Right ventricle myocardium inferior (tissue), 1 donor: ENCODE measurements around the gene TRMT2A. TPM values are rescaled to one million over a fixed set of nuclear protein-coding genes. Genes with fewer than 3 reads are reported as not detected.
A peak's percentile ranks its signal among the peaks of the same experiment; 100 is the strongest.
"Not testable (repeated sequence)": the region's sequence is repeated elsewhere in the genome, so short reads cannot be mapped to it uniquely, and the experiment has no call there.

Source experiments
- ATAC-seq: fragments of 200-7000 bp; cut with Tn5 transposase; one replicate; pipeline ENCODE4 v1.9.1; 2020; ENCODE audit warnings: mild to moderate bottlenecking, moderate library complexity
- DNase-seq: peaks from one replicate; pipeline ENCODE4 v3.0.0; 2021; ENCODE audit errors: missing footprints
- intact Hi-C: fragments of 100-400 bp; cut with DNase I; formaldehyde crosslinking; loops from one replicate; pipeline ENCODE4 v1.11.0; 2022
- total RNA-seq: library from RNA; stranded (reverse); fragmentation: NEBNext Ultra II Directional; extraction: Animal tissue kit (Norgen Biotek cat#: 25700); gene quantifications from one replicate; pipeline ENCODE4 v1.2.1, GENCODE V29; 2021
- donor health status: DM: no; HTN: yes; CAD: no; lungs with severe emphysema.

The TRMT2A gene
- total RNA-seq, 1 donor from 2014 or later, result 24.5 TPM

- intact Hi-C loops, result loop anchor here (5.0 to 10.0 kb wide), 3 partner anchors 34 to 119 kb away; partner anchors contain the start of genes ARVCF, RANBP1 and TRMT2A
- no peak for ATAC-seq
- DNase-seq, result no peak
These were observed 33.7 kb downstream of the TRMT2A start for GRCh38 chr22:20083157-20083890.

GRCh38 chr22:20080776-20081654, 36.0 kb downstream of the TRMT2A start:
- DNase-seq (no peak), ATAC-seq (no peak)
- intact Hi-C loops, result loop anchor here (5.0 to 10.0 kb wide), 3 partner anchors 36 to 116 kb away; partner anchors contain the start of genes ARVCF, RANBP1 and TRMT2A

DNA sequence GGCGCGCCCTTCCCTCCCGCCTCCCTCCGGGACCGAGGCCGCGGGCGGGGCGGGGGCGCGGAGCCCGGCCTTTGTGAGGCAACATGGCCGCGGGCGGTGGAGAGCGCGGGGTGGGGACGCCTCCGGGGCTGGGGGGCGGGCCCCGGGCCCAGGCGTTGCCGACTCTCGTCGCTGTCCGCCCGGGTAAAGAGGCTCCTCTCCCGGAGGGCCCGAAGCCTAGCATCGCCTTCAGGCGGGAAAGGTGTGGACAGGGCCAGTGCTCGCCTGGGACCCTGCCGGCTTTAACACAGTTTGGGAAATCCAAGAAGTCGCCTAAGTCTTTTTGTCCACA, 36.6 kb downstream of the TRMT2A start:
- peak; percentile 88 for DNase-seq
- intact Hi-C loops, result loop anchor here (5.0 to 10.0 kb wide), 3 partner anchors 37 to 116 kb away; partner anchors contain the start of genes ARVCF, RANBP1 and TRMT2A
- peak; percentile 43 for ATAC-seq

GRCh38 chr22:20079745-20080444, 37.1 kb downstream of the TRMT2A start, which contains the start of gene DGCR8:
Gene DGCR8, plus strand, starts transcription at chr22:20080241. Its CDS starts 5,723 bp downstream, at chr22:20085964.
- ATAC-seq (peak; percentile 98), DNase-seq (peak; percentile 96)
- intact Hi-C loops, result loop anchor here (5.0 to 10.0 kb wide), 3 partner anchors 37 to 115 kb away; partner anchors contain the start of genes ARVCF, RANBP1 and TRMT2A

DNA sequence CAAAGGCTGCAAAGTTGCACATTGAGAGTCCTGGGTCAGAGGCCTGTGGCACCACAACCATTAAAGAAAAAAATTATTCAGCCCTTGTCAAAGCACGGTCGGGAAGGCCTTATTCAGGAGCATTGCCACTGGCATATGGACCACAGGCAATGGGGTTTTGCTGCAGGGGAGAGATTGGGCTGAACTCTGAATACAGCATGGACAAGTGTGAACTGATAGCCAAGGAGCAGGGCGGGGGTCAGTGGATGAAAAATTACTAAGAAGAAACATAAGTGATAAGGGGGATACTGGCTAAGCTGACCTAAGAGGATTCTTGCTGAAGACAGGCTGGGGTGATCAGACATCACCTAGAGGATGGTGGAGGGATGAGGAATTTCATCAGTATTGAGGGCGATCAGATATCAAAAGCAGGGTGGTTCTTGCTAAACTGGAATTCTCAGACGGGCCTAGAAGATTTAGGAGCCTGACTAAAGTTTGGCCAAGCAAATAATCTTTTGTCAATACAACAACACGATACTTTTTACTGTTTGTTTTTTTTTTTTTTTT, 40.3 kb downstream of the TRMT2A start:
- ATAC-seq, result no peak
- intact Hi-C loops, result no loop called here
- no peak for DNase-seq

DNA sequence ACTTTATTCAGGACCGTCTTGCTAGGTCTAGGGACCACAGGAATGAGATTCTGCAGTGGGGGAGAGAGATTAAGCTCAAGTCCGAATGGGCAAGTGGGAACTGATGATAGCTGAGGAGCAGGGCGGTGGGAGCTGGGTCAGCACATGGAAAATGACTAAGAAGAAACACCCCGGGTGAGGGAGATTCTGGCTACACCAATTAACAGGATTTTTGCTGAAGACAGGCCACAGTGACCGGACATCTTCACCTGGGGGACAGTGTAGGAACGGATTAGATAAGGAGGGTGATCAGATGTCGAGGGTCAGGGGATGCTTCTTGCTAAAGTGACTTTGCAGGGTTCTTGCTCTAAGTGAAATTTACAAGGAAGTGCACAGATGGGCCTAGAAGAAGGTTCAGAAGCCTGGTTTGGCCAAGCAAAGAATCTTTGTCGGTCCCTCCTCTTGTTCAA, 45.5 kb downstream of the TRMT2A start:
- no peak for ATAC-seq
- intact Hi-C loops, result loop anchor here (5.0 kb wide), 1 partner anchor 644 kb away; no protein-coding TSS in a partner anchor

GRCh38 chr22:20069331-20070042, 47.5 kb downstream of the TRMT2A start:
- DNase-seq (no peak), ATAC-seq (no peak)
- intact Hi-C loops, result loop anchor here (5.0 kb wide), 1 partner anchor 642 kb away; no protein-coding TSS in a partner anchor

More for the DNA sequence above, 45.5 kb downstream of the TRMT2A start:
- DNase-seq, result no peak

GRCh38 chr22:20068640-20069039, 48.4 kb downstream of the TRMT2A start:
- intact Hi-C loops, result no loop called here
- ATAC-seq, result no peak
- DNase-seq, result peak; percentile 17

- intact Hi-C loops, ATAC-seq: not testable (repeated sequence)
- DNase-seq, result peak; percentile 11
These were observed 49.7 kb downstream of the TRMT2A start for GRCh38 chr22:20067384-20067682.

DNA sequence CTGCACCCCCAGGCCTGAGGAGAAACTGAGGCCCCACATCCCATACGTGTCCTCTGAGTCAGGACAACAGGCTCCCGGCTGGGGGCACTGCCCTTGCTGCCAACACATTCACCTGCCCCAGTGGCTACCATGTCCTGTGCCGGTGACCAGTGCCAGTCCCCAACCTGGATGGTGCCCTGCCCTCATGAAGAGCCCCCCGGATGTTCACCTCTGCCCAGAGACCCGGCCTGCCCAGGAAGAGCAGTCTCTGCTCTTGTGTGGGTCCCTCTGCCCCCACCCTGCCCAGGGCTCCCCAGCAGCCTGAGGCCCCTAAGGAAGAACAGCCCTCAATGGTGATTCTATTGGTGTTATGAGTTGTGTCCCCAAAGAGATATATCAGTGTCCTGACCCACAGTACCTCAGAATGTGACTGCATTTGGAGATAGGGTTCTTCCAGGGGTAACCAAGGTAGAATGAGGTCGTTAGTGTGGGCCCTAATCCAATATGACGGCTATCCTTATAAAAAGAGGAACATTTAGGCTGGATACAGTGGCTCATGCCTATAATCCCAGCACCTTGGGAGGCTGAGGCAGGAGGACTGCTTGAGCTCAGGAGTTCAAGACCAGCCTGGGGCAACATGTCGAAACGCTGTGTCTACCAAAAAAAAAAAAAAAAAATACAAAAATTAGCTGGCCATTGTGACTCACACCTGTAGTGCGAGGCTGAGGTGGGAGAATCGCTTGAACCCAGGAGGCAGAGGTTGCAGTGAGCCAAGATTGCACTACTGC, 50.2 kb downstream of the TRMT2A start:
- DNase-seq (peak; percentile 27), ATAC-seq (no peak)
- intact Hi-C loops, result no loop called here

DNA sequence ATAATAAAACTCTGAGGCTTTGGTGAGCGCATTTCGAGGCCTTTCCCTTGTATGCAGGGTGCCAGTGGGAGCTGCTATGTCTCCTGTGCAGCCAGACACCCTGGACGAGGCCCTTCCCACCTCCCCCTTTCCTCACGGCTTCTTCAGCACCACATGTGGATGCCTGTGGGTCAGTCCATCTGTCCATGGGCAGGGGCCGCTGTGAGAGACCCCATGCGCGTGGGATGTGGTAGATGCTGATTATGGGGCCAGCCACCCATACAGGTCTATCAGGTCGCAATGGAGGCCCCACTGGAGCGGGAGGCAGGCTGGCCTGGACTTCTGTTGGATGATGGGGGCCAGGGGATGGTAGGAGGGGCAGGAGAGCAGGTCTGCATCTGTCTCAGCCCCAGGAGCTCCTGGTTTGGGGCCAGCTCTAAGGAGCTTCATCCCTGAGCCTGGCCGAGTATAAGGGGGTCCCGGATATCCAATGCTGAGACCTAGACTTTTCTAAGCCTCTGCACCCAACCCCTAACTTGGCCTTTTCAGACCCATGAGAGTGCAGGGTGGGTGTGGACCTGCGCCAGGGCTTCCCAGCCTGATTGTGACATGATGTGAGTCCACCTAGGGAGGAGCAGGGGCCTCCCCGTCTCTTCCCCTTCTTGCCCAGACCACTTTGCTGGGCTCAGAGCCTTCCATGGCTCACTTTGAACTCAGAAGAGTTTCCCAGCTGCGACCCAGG, 51.0 kb downstream of the TRMT2A start:
- intact Hi-C loops, result no loop called here
- ATAC-seq (no peak), DNase-seq (peak; percentile 34)

DNA sequence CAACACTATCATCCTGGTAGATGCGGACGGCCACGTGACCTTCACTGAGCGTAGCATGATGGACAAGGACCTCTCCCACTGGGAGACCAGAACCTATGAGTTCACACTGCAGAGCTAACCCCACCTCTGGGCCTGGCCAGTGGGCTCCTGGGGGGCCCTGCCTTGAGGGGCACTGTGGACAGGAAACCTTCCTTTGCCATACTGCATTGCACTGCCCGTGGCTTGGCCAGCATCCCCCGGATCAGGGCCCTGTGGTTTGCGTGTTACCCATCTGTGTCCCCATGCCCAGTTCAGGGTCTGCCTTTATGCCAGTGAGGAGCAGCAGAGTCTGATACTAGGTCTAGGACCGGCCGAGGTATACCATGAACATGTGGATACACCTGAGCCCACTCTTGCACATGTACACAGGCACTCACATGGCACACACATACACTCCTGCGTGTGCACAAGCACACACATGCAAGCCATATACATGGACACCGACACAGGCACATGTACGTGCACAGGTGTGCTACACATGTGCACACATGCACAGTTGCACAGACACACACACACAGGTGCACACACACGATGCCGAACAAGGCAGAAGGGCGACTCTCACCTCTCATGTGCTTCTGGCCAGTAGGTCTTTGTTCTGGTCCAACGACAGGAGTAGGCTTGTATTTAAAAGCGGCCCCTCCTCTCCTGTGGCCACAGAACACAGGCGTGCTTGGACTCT, 52.3 kb downstream of the TRMT2A start:
- intact Hi-C loops, result no loop called here
- ATAC-seq, result no peak
- peak; percentile 59 for DNase-seq

GRCh38 chr22:20064140-20064480, 52.9 kb downstream of the TRMT2A start:
- intact Hi-C loops, result no loop called here
- ATAC-seq (no peak), DNase-seq (peak; percentile 64)

- peak; percentile 24 for ATAC-seq
These were observed 53.5 kb downstream of the TRMT2A start for GRCh38 chr22:20063271-20064139.

GRCh38 chr22:20062766-20063083, 54.3 kb downstream of the TRMT2A start:
- no peak for ATAC-seq

More at GRCh38 chr22:20063271-20064139, 53.5 kb downstream of the TRMT2A start:
- peak; percentile 60 for DNase-seq
- intact Hi-C loops, result no loop called here

More at GRCh38 chr22:20062766-20063083, 54.3 kb downstream of the TRMT2A start:
- peak; percentile 13 for DNase-seq
- intact Hi-C loops, result no loop called here
